GM19468 (cell line): ENCODE results near the gene PLK3.
"Not testable (repeated sequence)": the region's sequence is repeated elsewhere in the genome, so short reads cannot be mapped to it uniquely, and the experiment has no call there.

Source experiments
- ATAC-seq: cut with Tn5 transposase; IDR thresholded peaks from one replicate; pipeline ENCODE4 v1.9.1; 2021; ENCODE audit warnings: mild to moderate bottlenecking, moderate library complexity, moderate number of reproducible peaks; ENCODE audit not compliant: unreplicated experiment; ENCODE audit errors: extremely low read depth

Gene PLK3

DNA sequence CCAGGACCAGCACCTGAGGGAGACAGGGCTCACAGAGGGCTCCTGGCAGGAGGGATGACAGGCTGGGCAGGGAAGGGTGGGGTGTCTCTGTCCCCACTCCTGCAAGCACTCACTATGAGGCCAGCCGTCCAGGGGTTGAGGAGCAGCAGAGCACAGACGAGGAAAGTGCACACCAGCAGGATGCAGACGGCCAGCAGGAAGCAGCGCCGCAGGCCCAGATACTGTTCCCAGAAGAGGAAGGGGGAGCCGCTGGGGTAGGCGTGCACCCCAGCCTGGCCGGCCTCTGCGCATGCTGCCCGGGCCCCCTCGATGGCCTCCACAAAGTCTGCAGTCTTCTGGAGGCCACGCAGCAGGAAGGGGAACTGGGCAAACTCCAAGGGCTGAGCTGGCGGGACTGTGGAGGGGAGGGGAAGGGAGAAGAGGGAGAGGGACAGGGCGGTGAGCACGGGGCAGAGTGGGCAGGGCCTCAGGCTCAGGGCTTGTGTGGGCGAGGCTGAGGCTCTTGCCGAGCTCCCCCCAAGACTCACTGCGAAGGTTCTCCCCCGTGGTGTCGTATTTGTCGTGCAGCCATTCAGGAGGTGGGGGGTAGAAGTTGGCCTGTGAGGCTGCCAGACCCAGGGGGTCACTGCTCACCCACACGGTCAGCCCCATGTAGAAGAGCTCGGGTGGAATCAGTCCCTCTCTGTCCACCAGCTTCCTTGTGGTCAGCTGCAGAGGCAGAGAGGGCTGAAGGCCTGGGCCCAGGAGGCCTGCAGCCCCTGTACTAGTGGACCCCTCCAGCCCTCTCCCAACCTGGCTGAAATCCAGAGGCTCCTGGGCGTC, 26.4 kb downstream of the PLK3 start:
- ATAC-seq: no peak

- no peak for ATAC-seq
Measured at GRCh38 chr1:44827197-44828002, 27.2 kb downstream of the PLK3 start.

GRCh38 chr1:44828003-44828651, 27.9 kb downstream of the PLK3 start:
- no peak for ATAC-seq

DNA sequence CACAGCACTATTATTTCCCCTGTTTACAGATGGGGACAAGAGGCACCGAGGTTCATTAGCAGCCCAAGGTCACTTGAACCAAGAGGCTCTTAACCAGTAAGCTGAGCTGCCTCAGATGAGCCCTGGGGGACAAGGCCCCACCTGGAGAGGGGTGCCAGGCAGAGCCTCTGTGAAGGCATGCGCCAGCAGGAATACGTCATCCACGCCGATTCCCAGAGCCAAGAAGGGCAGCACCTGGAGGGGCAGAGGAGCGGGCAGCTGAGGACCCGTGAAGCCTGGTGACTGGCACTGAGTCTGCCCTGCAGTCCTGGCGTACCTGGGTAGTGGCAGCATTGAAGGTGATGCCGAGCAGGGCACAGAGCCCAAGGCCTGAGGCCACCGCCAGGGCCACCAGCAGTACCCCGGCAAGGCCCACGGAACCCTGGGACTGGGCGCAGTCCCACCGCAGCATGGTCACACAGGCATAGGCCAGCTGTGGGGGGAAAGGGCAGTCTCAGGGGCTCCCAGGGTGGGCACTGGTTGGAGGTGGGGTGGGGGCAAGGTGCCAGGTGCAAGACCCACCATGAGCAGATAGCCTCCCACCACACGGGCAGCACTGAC, 28.8 kb downstream of the PLK3 start:
- no peak for ATAC-seq

DNA sequence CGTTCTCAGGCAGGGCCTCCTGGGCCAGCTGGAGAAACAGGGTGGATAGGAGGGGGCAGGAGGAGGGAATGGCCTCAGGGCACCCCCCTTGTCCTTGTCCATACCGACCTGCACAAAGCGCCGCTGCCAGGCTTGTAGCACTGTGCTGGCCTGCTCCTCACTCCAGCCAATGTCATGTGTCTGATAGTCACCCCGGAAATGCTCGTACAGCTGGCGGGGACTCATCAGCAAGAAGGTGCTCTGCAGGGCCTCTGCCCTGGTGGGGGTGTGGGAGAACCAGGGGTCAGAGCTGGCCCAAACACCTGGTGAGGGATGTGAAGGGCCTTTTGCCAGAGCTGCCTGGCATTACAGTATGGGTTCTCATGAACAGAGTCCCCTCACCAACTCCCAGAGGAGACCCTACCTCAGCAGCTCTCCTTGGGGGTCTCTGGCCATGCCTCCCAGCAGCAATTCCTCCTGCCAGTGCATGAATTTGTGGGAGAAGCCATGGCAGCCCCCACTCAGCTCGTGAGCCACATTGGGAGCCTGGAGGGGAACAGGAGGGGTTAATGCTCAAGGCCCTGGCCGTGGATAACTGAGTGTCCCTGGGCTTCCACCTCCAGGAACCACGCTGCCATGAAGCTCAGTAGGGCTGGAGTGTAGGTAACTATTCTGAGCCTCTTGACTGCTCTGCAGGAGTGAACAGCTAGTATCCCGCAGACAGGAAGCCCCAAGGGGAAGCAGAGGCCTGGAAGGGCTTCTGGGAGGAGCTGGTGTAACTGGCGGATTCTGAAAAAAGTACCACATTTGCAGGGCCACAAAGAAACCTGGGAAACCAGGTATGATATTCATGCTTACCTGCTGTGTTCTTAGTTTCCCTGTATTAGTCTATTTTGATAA, 29.6 kb downstream of the PLK3 start:
- ATAC-seq: no peak

GRCh38 chr1:44830900-44831304, 30.7 kb downstream of the PLK3 start:
- ATAC-seq: no peak

DNA sequence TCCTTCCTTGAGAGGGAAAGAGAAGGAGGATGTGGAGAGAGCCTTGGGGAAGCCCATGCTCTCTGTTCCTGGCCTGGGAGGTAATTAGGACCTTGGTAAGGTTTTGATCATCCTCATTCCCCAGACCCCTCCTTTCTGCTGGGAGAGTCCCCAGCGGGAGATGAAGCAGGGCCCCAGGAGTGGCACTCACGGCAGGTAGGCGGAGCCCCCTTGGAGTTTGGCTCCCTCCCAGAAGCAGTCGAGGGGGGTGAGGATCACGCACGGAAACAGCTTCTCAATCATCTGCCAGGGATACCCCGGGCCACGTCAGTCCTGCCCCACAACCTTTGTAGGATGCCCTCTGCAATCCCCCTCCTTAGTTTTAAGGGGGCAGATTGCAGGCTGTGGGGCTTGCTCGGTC, 31.3 kb downstream of the PLK3 start:
- no peak for ATAC-seq

DNA sequence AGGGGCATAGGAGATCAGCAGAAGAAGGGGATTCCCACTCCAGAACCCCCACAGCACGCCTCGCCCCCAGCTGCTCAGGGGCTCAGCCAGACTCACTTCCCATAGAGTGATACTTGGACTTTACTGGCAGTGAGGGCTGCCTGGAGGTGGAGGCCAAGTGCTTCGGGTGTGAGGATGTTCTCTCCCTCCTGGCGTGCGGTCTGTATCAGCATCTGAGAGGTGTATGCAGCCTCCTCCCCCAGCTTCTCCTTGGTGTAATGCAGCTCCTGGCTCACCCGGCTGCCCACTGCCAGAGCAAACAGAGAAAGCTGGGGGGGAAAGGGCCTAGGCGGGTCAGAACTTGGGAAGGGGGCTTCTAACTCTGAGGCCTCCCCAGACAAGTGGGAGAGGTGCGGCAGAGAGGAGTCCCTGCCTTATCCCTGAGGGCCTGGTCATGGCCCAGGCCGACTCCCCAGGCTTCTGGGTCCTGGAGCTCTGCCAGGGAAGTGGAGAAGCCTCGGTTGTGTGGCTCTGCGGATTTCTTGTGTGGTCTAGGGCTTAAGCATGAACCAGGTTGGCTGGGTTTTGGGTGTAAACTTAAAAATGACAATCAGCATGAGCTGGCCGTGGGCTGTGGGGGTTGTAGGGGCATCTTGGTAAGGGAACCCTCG, 32.0 kb downstream of the PLK3 start:
- no peak for ATAC-seq

GRCh38 chr1:44834328-44834727, 34.2 kb downstream of the PLK3 start:
- no peak for ATAC-seq

DNA sequence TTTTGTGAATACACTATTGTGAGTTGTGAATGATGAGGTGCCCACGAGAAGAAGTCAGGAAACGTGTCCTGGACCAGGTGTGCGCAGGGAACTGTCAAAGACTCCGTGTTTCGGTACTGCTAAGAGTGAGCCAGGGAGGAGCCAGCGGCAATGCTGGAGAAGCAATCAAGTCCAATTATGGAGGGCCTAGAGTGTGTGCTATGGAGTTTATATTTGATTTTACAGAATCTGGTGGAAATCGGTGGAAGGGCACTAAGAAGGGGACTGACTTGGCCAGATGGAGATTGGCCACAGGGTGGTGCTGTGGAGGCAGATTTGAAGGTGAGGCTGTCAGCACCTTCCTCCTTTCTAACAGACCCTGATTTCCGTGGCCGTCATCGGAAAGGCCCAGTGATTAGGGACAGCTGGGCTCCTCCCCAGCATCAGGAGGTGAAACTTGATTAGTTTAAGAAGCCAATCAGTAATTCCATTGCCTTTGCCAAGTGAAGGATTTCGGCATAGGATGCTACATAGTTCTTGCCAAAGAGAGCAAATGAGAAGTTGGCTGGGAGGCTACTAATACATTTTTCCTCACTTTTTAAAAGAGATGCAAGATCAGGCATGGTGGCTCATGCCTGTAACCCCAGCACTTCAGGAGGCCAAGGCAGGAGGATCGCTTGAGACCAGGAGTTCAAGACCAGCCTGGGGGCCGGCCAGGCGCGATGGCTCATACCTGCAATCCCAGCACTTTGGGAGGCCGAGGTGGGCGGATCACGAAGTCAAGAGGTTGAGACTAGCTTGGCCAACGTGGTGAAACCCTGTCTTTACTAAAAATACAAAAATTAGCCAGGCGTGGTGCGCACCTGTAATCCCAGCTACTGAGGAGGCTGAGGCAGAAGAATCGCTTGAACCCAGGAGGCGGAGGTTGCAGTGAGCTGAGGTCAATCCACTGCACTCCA, 35.8 kb downstream of the PLK3 start:
- no peak for ATAC-seq

- ATAC-seq: not testable (repeated sequence)
Measured at GRCh38 chr1:44838294-44838693, 38.1 kb downstream of the PLK3 start.

- no peak for ATAC-seq
Measured at GRCh38 chr1:44839576-44839975, 39.4 kb downstream of the PLK3 start.

GRCh38 chr1:44842486-44842861, 42.3 kb downstream of the PLK3 start:
- ATAC-seq: no peak

- ATAC-seq: no peak
Measured at GRCh38 chr1:44842862-44843655, 42.9 kb downstream of the PLK3 start, which contains the start of gene PTCH2. TSS of gene PTCH2 (minus strand) at chr1:44843253. CDS start at chr1:44842932, 321 bp downstream.

DNA sequence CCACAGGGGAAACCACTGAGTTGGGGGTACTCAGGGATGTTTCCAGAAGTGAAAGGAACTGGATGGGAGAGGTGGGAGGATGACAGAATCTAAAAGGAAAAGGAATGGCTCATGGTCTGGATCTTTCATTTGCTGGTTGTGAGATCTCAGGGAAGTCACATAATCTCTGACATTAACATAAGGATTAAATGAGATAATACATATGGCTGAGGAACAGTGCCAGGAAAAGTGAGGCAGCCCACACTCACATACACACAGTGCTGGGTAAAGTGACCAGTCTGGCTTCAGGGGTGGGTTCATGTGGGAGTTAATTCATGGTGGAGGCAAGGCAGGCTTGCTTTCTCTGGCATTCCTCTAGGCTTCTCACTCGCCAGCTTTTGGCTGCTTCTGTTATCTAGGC, 46.8 kb downstream of the PLK3 start:
- ATAC-seq: no peak

DNA sequence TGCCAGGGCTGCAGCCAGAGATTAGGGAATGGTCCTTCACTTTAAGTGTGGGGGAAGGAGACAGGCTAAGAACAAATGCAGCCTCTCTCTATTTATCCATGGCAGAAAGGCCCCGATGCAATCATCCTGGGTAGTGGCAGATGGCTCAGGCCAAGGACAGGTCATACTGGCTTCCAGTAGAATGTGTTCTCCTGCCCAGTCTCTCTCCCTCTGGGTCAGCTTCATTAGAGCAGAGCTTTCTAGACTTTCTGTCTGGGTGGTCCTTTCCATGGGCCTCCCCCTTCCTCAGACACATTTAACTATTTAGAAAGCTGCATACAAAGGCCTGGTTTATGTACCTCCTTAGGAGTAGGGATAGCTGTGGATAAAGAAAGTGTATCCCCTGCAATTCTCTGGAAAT, 47.7 kb downstream of the PLK3 start:
- no peak for ATAC-seq

- ATAC-seq: no peak
Measured at GRCh38 chr1:44848456-44849181, 48.4 kb downstream of the PLK3 start.
